Ecto neural progenitor cell (in vitro differentiated cells): ENCODE measurements around the gene CNTNAP5.

Experiments
- DNase-seq: peaks from one replicate; pipeline ENCODE4 v3.0.0-alpha.2; 2018; ENCODE audit warnings: low spot score

Gene CNTNAP5

DNA sequence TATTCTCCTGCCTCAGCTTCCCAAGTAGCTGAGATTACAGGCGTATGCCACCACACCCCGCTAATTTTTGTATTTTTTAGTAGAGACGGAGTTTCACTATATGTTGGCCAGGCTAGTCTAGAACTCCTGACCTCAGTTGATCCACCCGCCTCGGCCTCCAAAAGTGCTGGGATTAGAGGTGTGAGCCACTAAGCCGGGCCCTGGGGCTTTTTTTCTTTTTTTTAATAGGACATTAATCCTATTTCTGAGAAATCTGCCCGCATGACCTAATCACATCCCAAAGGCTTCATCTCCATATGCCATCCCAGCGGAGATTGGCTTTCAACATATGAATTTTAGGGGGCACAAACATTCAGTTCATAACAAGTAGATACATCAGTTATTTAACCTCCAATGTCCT lies 128.6 kb downstream of the CNTNAP5 start:
- no peak for DNase-seq

DNA sequence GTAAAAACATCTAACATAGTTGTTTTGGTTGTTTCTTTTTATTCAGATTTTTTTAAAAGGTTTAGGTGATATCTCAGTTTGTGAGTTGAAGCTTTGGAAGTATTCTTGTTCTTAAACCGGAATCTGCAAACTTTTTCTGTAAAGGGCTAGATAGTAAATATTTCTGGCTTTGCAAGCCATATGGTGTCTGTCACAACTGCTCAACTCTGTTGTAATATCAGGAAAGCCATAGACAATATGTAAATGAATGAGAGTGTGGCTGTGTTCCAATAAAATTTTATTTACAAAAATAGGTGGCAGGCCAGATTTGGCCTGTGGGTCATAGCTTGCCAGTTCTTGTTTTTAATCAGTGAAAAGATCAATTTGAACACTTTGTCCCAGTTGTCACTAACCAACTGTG lies 134.1 kb downstream of the CNTNAP5 start:
- DNase-seq, result no peak

DNA sequence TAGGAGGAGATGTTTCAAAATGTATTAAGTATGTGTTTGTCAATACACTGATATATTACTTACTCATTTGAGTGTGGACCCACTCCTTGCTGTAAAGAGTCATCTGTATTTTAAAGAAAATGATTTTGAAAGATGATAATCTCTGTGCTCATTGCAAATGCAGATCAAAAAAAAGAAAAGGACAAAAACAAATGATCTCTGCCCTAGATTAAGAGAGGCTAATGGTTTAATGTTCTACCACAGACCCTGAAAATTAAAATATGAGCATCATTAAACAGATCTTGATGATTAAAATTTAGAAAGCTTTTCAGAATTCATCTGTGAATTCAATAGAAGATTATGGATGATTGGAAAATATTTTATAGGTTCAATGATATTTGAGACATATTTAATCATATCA lies 136.5 kb downstream of the CNTNAP5 start:
- DNase-seq, result no peak

DNA sequence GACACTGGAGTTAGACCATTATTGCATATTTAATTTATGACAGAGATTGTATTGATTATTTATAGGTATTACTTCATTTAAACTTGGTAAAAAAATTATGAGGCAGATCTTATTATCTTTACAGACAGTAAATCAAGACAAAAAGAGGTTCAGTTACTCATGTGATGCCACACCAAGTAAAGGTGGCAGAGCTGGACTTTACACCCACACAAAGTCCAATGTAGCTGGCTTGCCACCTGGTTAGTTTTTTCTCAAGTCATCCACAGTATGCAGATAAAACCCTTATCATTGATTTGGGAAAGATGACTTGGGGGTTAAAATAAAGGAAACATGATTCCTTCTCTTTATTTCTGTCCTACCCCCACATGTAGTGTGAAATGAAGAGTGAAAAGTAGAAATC lies 137.2 kb downstream of the CNTNAP5 start:
- no peak for DNase-seq

DNA sequence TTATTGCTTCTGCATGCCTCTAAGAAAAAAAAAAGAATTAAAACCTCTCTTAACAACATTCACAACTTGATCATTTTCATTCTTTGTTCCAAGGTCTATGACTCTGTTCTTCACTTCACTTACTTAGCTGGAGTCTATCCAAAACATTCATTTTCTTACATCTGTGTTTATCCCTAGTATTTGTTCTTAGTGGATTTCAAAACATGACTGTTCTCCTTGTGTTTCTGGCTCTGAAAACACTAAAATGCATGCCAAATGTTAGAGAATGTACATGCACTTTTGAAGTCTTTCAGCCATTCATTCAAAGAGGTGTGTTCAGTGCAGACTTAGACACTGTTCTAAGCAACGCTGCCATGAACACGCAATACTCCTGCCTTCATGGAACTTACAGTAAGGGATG lies 138.8 kb downstream of the CNTNAP5 start:
- DNase-seq, result no peak

DNA sequence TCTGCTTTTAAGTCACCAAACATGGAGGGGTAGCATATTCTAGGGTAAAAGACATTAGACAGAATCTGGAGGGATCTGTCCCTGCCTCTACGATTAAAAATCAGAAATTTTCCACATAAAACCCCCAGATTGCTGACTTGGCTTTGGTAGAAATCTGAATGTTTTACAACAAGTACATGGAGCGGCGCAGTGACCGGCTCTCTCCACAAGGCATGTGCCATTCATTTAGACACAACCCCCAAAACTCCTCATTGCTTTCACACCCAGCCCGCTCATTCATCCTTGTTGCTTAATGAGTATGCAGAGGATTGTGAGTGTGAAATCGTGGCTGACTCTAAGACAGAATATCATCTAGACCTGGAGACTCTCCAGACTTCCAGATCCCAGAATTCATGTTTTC lies 140.6 kb downstream of the CNTNAP5 start:
- DNase-seq, result no peak

DNA sequence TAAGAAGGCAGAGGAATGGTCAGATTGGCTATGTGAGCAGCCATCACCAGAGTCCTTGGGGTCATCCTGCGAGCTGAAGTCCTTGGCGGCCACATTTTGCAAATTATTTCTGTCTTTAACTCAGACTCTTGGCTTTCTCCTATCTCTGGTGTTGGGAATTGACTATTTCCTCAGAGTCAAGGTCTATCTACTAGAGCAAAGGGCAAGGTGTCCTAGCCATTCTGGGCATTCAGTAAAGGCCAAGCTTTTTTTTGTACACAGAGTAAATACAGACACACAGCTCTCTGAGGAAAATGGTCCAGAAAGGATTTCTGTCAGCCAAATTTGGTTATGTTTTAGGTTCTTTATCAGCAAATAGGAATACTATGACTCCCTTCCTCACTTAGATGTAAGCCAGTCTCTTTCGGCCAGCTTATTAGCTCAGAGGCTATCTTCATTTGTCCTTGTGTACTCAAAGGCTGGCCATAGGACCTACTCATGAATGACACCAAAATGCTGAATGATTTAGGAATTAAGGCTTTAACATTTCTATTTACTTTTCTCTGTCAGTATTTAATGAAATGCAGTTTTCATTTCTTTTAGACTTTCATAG lies 146.5 kb downstream of the CNTNAP5 start:
- no peak for DNase-seq

DNA sequence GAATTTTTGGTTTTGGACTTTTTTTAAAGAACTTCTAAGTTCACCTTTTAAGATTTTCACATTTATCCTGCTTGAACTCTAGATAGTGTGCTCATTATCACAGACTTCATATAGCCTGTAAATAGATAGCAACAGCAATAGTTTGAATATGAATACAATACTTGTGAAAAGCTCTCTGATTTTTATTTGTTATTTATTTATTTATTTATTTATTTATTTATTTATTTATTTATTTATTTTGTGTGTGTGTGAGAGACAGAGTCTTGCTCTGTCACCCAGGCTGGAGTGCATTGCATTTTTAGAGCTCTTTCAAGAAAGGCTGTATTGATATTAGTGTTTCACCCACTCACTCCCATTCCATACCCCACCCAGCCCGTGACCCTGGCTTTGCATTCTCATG lies 153.6 kb downstream of the CNTNAP5 start:
- no peak for DNase-seq

DNA sequence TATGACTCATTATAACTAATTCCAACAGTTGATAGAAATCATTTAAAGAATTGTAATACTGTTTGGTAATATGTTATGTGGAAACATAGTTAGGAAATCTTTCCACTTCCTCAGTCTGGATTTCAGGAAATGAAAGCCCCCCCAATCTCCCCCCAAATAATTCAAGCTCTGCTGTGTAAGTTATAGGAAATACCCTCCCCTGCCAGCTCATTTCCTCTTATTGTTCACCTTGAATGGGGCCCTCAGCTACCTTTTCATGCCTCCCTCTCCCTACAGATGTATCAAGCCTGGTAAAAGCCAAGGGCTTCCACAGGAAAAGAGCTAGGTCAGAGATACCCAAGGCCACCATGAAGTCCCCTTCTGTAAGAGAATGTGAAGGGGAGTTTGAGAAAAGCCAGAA lies 155.5 kb downstream of the CNTNAP5 start:
- no peak for DNase-seq

DNA sequence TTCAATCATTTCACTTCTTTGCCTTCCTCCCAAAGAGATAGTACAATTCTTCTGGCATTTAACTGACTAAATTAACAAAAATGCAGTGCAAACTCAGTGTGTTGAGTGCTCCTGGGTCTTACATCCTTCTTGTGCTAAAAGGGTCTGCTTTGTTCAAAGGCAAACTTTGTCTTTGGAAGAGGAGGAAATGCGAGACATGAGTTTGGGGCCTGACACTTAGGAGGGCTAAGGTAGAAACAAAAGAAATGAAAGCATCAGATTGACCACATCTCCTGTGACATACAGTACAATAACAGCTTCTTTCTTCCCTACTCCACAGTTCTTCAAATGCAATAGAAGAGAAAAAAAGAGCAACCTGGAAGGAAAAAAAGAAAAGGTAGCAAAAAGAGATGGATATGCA lies 161.7 kb downstream of the CNTNAP5 start:
- no peak for DNase-seq

DNA sequence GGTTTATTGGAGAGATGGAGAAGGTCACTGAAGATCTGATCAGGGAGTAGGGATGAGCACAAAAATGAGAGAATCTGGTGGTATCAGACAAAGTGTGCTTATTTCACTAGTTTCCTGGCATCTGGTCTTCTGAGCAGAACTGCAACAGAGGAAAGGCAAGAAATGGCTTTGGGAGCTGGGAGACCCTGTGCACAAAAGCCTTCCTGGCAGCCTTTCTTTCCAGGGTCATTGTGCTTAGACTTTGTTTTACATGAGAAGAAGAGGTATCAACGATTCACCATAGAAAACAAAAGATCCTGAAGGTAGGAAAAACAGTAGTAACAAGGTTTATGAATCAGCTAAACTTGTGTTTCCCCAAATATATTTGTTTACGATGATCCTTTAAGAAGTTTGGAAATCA lies 162.9 kb downstream of the CNTNAP5 start:
- no peak for DNase-seq

DNA sequence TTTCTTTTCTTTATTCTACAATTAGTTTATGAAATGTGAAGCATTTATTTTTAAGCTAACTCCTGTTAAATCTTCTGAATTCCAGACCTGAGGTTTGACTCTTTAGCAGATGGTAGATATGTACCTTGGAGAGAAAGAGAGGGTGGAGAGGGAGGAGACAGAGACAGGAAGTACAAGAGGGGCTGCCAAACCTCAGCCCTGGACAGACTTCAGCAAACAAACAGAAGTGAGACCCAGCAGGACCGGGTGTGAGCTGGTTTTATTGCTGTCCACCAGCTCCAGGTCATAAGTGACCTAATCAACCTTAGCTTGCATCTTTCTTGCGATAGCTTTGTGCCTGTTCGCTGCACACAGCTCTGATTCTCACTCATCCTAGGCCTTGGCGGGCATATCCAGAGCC lies 168.6 kb downstream of the CNTNAP5 start:
- no peak for DNase-seq

DNA sequence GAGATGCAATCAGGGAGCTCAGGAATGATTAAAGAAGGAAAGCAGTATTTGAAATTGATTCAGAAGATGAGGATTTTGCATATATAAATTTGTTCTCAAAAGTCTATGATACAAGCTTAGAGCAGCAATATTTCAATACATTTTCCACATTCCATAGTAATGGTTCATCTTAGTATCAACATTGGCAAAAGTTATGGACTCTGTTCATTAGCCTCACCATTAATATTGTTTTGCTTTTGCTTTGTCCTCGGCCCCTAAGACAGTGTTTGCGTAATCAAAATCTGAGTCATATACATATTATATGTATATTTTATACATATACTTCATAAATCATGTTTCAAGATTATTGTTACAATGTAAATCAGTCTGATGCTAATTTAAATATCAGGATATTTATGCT lies 176.6 kb downstream of the CNTNAP5 start:
- no peak for DNase-seq

DNA sequence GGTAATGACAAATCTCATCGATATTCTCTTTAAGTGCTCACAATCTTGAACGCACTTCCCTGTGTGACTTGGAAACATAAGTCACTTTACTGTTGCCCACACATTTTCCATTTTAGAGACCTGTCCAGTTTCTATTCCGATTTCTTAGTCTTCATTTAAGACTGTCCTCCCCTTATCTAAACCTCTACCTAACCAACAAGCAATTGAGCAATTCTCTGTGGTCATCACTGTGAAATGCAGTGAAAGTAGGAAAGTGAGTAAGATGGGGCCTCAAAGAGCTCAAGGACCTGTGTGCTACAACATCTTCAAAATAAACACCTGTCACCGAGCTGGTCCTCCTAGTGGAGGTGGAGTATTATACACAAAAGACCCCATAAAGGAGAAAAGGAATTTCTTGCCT lies 184.4 kb downstream of the CNTNAP5 start:
- no peak for DNase-seq

DNA sequence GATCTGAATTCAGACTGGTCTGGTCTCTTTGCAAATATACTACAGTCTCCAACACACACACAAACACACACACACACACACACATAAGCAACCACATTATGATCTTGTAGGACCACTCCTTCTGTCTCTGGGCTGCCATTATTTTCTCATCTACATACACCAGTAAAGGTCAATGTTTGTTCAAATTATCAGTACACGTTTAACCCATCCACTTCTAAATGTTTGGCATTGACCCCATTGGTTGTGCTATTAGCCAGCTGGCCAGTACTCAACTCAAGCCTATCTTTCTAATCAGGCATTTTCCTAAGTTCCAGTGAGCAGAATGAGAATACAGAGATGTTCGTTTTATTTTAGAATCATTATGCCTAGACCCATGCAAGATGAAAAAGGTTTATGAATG lies 186.4 kb downstream of the CNTNAP5 start:
- no peak for DNase-seq

DNA sequence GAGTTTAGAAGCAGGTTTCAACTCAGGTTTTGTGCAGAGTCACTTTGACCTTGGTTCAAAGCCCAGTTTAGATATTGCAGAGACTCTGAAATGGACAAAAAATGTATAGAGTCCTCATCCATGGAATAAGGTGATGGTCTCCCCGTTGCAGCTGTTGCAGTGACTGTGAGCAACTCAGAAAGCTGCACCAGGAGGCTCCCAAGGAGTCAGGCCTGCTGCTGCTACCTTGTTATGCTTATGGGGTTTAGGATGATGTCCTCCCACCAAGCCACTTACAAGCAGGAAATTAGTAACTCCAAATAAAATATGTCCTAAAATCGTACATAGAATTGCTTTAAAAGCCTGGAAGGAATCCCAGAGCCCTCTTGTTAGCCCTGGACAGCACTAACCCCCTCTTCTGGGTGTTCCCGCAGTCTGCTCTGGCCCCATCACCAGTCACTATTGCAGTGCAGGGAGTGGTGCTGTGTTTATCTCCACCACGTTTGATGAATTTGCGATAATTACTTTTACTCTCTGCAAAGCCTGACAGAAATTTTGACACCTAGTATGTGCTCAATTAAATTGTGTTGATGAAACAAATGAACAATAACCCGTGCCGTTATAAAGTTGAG lies 189.0 kb downstream of the CNTNAP5 start:
- DNase-seq, result no peak

DNA sequence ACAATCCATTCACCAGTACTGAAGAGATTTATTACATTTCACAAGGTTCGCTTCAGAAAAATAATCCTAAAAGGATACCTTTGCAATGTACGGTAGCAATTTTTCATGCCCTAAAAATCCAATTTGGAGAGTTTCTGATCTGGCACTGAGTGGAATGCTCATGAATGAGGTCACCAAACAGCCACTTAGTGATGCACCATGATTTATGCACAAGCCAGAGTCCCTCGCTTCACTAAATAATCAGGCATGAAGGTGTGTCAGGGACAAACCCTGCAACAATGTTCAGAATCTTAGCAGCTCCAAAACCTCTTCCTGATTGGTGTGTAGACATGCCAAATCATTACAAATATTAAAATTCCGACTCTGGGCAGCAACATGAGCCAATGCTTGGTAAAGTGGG lies 221.1 kb downstream of the CNTNAP5 start:
- DNase-seq, result no peak

DNA sequence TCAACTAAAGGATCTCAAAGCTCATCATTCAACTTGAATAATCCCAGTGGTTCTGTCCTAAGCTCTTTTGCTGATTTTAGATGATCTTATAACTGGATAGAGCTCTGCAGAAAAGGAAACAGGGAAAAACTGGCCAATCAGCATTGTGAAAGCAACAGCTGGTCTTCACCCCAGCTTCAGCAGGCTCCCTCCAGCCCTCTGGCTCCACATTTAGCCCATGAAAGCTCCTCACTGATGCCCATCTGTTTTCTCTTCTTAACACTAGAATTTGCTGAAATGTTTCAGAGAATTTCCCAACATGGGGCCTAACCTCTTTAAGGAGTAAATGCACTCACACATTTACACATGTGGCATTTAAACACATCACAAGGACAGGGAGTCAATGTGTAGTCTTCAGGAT lies 223.3 kb downstream of the CNTNAP5 start:
- no peak for DNase-seq

DNA sequence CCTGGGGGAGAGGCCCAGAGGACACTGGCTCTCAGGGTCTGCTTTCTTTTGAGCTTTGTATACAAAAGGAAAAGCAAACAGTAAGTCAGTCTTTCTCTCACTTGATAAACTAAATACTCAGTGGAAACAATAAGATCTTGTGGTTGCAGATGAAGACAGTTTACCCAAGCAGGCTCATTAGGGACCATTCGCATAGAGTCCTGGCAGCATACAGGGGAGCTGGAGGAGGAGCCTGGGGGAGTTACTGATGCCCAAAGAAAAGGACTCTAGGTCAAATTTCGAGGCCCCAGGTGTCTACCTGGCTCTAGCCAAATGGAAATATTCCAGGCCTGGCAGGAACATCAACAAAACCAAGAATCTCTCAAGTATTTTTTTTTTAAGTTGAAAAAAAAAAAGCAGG lies 225.3 kb downstream of the CNTNAP5 start:
- DNase-seq, result no peak

DNA sequence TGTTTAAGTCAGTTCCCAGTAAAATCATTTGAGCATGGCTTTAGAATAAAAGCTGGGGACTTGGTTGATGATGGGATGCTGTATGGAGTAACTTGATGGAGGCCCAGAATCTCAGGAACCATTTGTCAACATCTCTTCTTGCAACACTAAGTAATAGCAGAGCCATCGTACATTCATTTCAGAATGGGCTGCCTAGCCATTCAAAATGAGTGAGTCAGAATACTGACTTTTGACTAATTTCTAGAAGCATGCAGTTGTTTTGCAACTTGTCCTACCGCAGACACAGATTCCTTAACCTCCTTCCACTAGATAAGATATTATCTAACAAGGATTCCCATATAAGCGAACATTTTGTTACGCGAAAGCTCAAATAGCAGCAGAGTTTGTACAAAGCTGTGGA lies 229.5 kb downstream of the CNTNAP5 start:
- no peak for DNase-seq

DNA sequence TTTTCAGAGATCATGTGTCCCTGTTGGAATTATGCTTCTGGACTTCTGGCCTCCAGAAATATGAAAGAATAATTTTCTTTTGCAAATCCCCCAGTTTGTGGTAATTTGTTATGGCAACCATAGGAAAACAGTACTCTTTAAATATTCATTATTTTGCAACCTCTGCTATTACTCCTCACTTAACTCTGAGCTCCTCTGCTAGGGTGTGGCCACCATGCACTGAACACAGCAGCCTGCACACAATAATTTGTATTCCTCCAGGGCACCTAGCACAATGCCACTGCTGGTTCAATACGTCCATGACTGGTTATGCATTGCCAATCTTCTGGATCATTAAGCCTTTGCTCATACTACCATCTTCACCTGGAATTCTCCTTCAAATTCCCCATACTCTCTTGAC lies 232.0 kb downstream of the CNTNAP5 start:
- DNase-seq, result no peak

DNA sequence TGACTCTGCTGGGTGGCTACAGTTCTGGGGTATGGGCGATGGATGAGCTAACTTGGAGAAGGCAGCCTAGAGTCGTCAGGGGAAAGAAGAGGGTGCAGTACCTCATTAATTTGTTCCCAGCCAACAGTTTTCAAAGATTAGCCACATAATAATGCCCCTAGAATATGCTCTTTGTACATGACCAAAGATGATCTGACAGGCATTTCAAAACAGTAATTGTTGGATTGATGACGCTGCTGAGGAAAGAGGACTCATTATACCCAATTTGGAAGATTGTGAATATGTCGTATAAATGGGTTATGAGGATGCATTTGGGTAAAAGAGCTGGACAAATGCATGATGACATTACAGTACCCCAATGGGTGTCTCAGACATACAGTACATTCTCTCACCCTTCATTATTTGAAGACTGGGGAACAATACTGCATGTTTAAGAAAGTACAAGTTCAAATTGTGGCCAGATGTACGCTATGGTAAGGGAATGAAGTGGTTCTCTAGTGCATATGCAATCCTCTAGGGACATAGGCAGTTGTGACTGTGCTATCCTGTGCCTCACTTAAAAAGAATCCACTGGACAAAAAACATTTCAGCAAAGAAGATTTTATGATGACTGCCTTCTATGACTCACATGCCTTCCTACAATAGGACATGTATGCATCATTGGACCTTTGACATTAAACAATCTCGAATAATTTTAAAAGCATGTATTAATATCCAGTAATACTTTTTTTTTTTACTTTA lies 233.2 kb downstream of the CNTNAP5 start:
- no peak for DNase-seq

DNA sequence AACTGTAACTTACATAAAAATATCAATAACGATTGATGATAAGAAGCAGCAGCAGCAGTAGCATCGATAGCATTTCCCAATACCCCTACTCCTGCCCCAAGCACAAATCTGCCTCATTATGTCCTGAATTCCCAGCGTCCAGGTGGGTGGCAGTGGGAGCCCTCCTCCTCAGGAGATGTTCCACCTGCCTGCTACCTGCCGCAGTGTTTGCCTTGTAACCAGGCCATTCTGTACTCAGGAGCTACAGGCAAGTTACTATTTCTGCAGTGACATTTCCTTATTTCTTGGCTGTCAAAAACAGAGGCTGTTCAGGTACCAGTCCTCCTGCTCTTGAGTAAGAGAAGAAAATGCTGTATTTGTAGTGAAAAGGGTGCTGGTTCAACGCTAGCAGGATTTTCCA lies 236.4 kb downstream of the CNTNAP5 start:
- no peak for DNase-seq

DNA sequence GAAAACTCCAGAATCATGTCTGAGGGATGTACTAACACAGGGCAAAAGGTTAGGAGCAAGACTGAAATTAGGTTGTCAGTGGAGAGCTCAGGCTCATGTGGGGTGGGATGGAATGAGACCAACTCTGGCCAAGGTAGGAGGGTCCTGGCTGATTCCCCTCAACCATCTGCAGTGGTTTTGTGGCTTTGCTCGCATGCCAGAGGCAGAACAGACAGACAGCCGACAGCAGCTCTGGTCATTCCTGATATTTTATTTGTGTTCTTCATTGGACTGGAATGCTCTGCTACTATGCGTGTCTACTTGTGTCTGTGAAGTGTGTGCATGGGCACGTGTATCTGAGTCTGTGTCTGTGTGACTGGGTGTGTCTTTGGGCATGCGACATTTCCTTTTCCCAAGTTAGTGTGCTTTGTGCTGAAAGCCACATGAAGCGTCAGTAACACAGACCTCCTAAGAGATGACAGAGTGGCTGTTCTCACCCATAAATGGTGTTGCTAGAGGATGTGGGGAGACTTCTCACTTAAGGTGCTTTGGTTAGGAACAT lies 239.5 kb downstream of the CNTNAP5 start:
- DNase-seq, result no peak
